ENCODE measurements around the gene DBI. TPM values are rescaled to one million over a fixed set of nuclear protein-coding genes. Genes with fewer than 3 reads are reported as not detected.

DBI gene
- total RNA-seq, 1 donor from 2014 or later: 44.9 TPM

GRCh38 chr2:119364798-119365197, 2.0 kb upstream of the DBI start:
- no peaks in the 10 kb centered on the region for H3K27me3 Mint-ChIP-seq (ENCODE audit: low read depth)
- no peak for TF ChIP-seq CTCF (IDR thresholded peaks at IDR 0.05; ENCODE audit: unreplicated experiment)
- no peak overlapping the region for H3K27ac Mint-ChIP-seq
- H3K4me3 Mint-ChIP-seq: peak overlapping the region; percentile 91
- H3K9me3 Mint-ChIP-seq: no peaks in the 10 kb centered on the region
- peaks cover 24% of the 10 kb centered on the region for H3K4me1 Mint-ChIP-seq
- peaks cover 5% of the 10 kb centered on the region for H3K36me3 Mint-ChIP-seq
- no peak for DNase-seq (ENCODE audit: low spot score in 2 of 2, unreplicated experiment in 2 of 2)

- no peak for TF ChIP-seq CTCF (IDR thresholded peaks at IDR 0.05; ENCODE audit: unreplicated experiment)
- no peak for DNase-seq (ENCODE audit: low spot score in 2 of 2, unreplicated experiment in 2 of 2)
- H3K4me3 Mint-ChIP-seq: peak overlapping the region; percentile 91
- H3K9me3 Mint-ChIP-seq: no peaks in the 10 kb centered on the region
- H3K27ac Mint-ChIP-seq: peak overlapping the region; percentile 96
- H3K4me1 Mint-ChIP-seq: peaks cover 24% of the 10 kb centered on the region
- H3K36me3 Mint-ChIP-seq: peaks cover 9% of the 10 kb centered on the region
- no peaks in the 10 kb centered on the region for H3K27me3 Mint-ChIP-seq (ENCODE audit: low read depth)
Measured at GRCh38 chr2:119365436-119365835, 1.3 kb upstream of the DBI start.

- peaks cover 16% of the 10 kb centered on the region for H3K36me3 Mint-ChIP-seq
- TF ChIP-seq CTCF (IDR thresholded peaks at IDR 0.05; ENCODE audit: unreplicated experiment): no peak
- peak overlapping the region; percentile 91 for H3K4me3 Mint-ChIP-seq
- H3K9me3 Mint-ChIP-seq: no peaks in the 10 kb centered on the region
- DNase-seq (ENCODE audit: low spot score in 2 of 2, unreplicated experiment in 2 of 2): no peak
- peak overlapping the region; percentile 96 for H3K27ac Mint-ChIP-seq
- H3K27me3 Mint-ChIP-seq (ENCODE audit: low read depth): no peaks in the 10 kb centered on the region
- peaks cover 24% of the 10 kb centered on the region for H3K4me1 Mint-ChIP-seq
Measured at GRCh38 chr2:119366161-119366648, 572 bp upstream of the DBI start.

- H3K36me3 Mint-ChIP-seq: peaks cover 27% of the 10 kb centered on the region
- DNase-seq (ENCODE audit: low spot score in 2 of 2, unreplicated experiment in 2 of 2): peak in 1 of 2 experiments; percentile 46
Measured at GRCh38 chr2:119367472-119368099, 809 bp downstream of the DBI start.

GRCh38 chr2:119369845-119370244, 3.1 kb downstream of the DBI start:
- Mint-ChIP-seq H3K27ac (no peak overlapping the region), H3K9me3 (peaks cover 13% of the 10 kb centered on the region), H3K36me3 (peaks cover 50% of the 10 kb centered on the region), H3K4me1 (peaks cover 24% of the 10 kb centered on the region), H3K27me3 (ENCODE audit: low read depth) (no peaks in the 10 kb centered on the region), H3K4me3 (no peak overlapping the region)
- no peak for TF ChIP-seq CTCF (IDR thresholded peaks at IDR 0.05; ENCODE audit: unreplicated experiment)
- DNase-seq (ENCODE audit: low spot score in 2 of 2, unreplicated experiment in 2 of 2): no peak

More at GRCh38 chr2:119367472-119368099, 809 bp downstream of the DBI start:
- Mint-ChIP-seq H3K4me3 (peak overlapping the region; percentile 91), H3K4me1 (peaks cover 24% of the 10 kb centered on the region), H3K27me3 (ENCODE audit: low read depth) (no peaks in the 10 kb centered on the region), H3K27ac (peak overlapping the region; percentile 96), H3K9me3 (no peaks in the 10 kb centered on the region)
- TF ChIP-seq CTCF (IDR thresholded peaks at IDR 0.05; ENCODE audit: unreplicated experiment): no peak
